H1 (cell line): ENCODE measurements around the gene AARSD1. TPM values are rescaled to one million over a fixed set of nuclear protein-coding genes. Genes with fewer than 3 reads are reported as not detected.

Experiments
- BCL11A ChIP-seq, 2 experiments: IDR thresholded peaks; one replicate each; pipeline ENCODE4 v1.6.1; 2011; ENCODE audit warnings: low read depth in 2 of 2, low read length in 2 of 2, mild to moderate bottlenecking in 2 of 2
- EGR1 ChIP-seq: IDR thresholded peaks from 2 replicates; pipeline ENCODE4 v1.6.1; 2011; ENCODE audit warnings: low read depth, low read length, borderline replicate concordance
- JUN ChIP-seq: IDR thresholded peaks from 2 replicates; pipeline ENCODE4 v1.6.1; 2011; ENCODE audit warnings: low read depth, mild to moderate bottlenecking, improper control_type of control experiment, low read length
- POLR2A ChIP-seq, 2 experiments: IDR thresholded peaks; 1 replicate in 1 of 2; 2 replicates in 1 of 2; pipeline ENCODE4 v1.6.1; 2011; ENCODE audit warnings: low read depth in 2 of 2, low read length in 2 of 2, mild to moderate bottlenecking in 2 of 2; ENCODE audit errors: control extremely low read depth in 1 of 2
- SP4 ChIP-seq: IDR thresholded peaks from 2 replicates; pipeline ENCODE4 v1.6.1; 2012; ENCODE audit warnings: low read length, inconsistent platforms
- SUZ12 ChIP-seq: fragments of 200-600 bp; sonication (generic); IDR thresholded peaks from 2 replicates; pipeline ENCODE4 v1.6.1; 2012; ENCODE audit warnings: mild to moderate bottlenecking, inconsistent platforms, low read length, moderate library complexity, mixed read lengths
- polyA plus RNA-seq, 7 experiments: library from polyadenylated mRNA; depleted of rRNA in 3 of 7; stranded (reverse) in 5 of 7; unstranded in 2 of 7; fragments of >200 nt in 5 of 7; fragments of 200-250 nt in 2 of 7; gene quantifications; 1 replicate in 5 of 7; 2 replicates in 1 of 7; 4 replicates in 1 of 7; pipeline versions ENCODE4 v1.2.1 to v1.2.3, GENCODE V29; 2011 to 2013; ENCODE audit warnings: missing spikeins in 2 of 7, mixed read lengths in 2 of 7
- total RNA-seq: library from RNA; stranded (reverse); fragmentation: NEBNext Ultra II Directional; extraction: Animal tissue kit (Norgen Biotek cat#: 25700); gene quantifications from 2 replicates; pipeline ENCODE4 v1.2.1, GENCODE V29; 2021
- TF ChIP-seq, protein P1 (sequence below): IDR thresholded peaks from 2 replicates; pipeline ENCODE4 v1.6.1; 2012; ENCODE audit warnings: inconsistent platforms
- TF ChIP-seq, protein P2 (sequence below), 3 experiments: IDR thresholded peaks; 1 replicate in 2 of 3; 2 replicates in 1 of 3; pipeline versions ENCODE4 v1.5.1 to v1.6.1; 2011; ENCODE audit warnings: low read length in 3 of 3, mild to moderate bottlenecking in 3 of 3, inconsistent platforms in 2 of 3, low read depth in 1 of 3, moderate library complexity in 1 of 3; ENCODE audit not compliant: insufficient read depth in 1 of 3; ENCODE audit errors: control extremely low read depth in 1 of 3

AARSD1 gene
- total and polyA plus RNA-seq, 2 of the 8 experiments (the other 6 are each of a cell fraction or from before 2014, with no cell fraction given) = 51.5 to 58.8 TPM

DNA sequence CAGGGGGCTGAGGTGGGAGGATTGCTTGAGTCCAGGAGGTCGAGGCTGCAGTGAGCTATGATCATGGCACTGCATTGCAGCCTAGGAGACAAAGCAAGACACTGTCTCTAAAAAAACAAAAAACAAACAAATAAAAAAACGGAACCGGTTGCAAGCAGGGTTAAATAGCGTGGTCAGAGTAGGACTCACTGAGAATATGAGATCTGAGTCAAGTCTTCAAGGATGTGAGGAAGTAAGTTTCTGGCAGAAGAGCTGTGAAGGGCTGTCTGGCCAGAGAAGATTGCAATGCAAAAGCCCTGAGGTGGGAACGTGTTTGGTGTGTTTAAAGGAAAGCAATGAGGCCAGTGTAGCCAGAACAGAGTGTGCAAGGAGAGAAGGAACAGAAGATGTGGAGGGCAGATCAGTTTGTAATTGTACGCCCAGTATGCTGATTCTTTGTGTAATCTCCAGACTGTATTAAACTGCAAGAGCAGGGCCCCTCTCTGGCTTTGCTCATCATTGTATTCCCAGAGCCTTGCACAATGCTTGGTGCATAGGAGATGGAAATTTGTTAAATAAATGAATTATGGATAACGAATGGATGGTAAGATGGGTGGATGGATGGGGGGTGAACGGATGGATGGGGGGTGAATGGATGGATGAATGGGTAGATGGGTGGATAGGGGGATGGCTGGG lies 57.3 kb downstream of the AARSD1 start (continued):
- TF ChIP-seq SUZ12 (no peak), POLR2A (IDR thresholded peaks at IDR 0.05; ENCODE audit: control extremely low read depth in 1 of 2, low read depth in 2 of 2, low read length in 2 of 2) (no peak), EGR1 (no peak), BCL11A (IDR thresholded peaks at IDR 0.05; ENCODE audit: low read depth in 2 of 2, low read length in 2 of 2) (no peak), JUN (no peak), SP4 (no peak)
- TF ChIP-seq, protein P1, sequence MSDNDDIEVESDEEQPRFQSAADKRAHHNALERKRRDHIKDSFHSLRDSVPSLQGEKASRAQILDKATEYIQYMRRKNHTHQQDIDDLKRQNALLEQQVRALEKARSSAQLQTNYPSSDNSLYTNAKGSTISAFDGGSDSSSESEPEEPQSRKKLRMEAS = no peak
- TF ChIP-seq, protein P2, sequence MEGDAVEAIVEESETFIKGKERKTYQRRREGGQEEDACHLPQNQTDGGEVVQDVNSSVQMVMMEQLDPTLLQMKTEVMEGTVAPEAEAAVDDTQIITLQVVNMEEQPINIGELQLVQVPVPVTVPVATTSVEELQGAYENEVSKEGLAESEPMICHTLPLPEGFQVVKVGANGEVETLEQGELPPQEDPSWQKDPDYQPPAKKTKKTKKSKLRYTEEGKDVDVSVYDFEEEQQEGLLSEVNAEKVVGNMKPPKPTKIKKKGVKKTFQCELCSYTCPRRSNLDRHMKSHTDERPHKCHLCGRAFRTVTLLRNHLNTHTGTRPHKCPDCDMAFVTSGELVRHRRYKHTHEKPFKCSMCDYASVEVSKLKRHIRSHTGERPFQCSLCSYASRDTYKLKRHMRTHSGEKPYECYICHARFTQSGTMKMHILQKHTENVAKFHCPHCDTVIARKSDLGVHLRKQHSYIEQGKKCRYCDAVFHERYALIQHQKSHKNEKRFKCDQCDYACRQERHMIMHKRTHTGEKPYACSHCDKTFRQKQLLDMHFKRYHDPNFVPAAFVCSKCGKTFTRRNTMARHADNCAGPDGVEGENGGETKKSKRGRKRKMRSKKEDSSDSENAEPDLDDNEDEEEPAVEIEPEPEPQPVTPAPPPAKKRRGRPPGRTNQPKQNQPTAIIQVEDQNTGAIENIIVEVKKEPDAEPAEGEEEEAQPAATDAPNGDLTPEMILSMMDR (IDR thresholded peaks at IDR 0.05; ENCODE audit: control extremely low read depth in 1 of 3, insufficient read depth in 1 of 3, low read depth in 1 of 3, low read length in 3 of 3) = no peak
